Heart right ventricle (tissue), 16 donors: Measurements from ENCODE around the gene NFATC1. TPM values are rescaled to one million over a fixed set of nuclear protein-coding genes. Genes with fewer than 3 reads are reported as not detected.
A peak's percentile ranks its signal among the peaks of the same experiment; 100 is the strongest.
"Not testable (repeated sequence)": the region's sequence is repeated elsewhere in the genome, so short reads cannot be mapped to it uniquely, and the experiment has no call there.

Experiments used
- ATAC-seq, 8 donors: fragments of 200-7000 bp; cut with Tn5 transposase; one replicate each; pipeline ENCODE4 v1.9.1; 2020; ENCODE audit warnings: mild to moderate bottlenecking in 8 of 8, moderate library complexity in 8 of 8, moderate number of reproducible peaks in 1 of 8
- DNase-seq, 2 donors: peaks; one replicate each; pipeline ENCODE4 v3.0.0-alpha.2; 2020
- H3K27ac ChIP-seq, 10 donors: fragments of 200-600 bp; sonication (generic) in 2 of 10; one replicate each; pipeline versions ENCODE4 v1.5.0 to v1.8.0; 2020 to 2022; ENCODE audit warnings: mild to moderate bottlenecking in 3 of 10
- H3K27me3 ChIP-seq, 7 donors: fragments of 200-600 bp; one replicate each; pipeline ENCODE4 v1.8.0; 2021 to 2022; ENCODE audit warnings: mild to moderate bottlenecking in 2 of 7
- H3K36me3 ChIP-seq, 9 donors: fragments of 200-600 bp; sonication (generic) in 1 of 9; one replicate each; pipeline versions ENCODE4 v1.5.0 to v1.8.0; 2020 to 2022; ENCODE audit warnings: mild to moderate bottlenecking in 2 of 9
- H3K4me1 ChIP-seq, 9 donors: fragments of 200-600 bp; sonication (generic) in 1 of 9; one replicate each; pipeline versions ENCODE4 v1.5.0 to v1.8.0; 2020 to 2022; ENCODE audit warnings: mild to moderate bottlenecking in 4 of 9
- H3K4me3 ChIP-seq, 10 donors: fragments of 200-600 bp; sonication (generic) in 2 of 10; one replicate each; pipeline versions ENCODE4 v1.5.0 to v1.8.0; 2020 to 2022; ENCODE audit warnings: mild to moderate bottlenecking in 7 of 10, moderate library complexity in 2 of 10
- H3K9me3 ChIP-seq, 11 donors: fragments of 200-600 bp in 10 of 11; sonication (generic) in 2 of 11; one replicate each; pipeline versions ENCODE4 v1.5.0 to v1.8.0; 2013 to 2022; ENCODE audit warnings: mild to moderate bottlenecking in 2 of 11, control low read depth in 1 of 11, moderate library complexity in 1 of 11
- WGBS, 2 donors: extraction: QIAGEN DNeasy Blood & Tissue Kit; methylation state at CpG; one replicate each; pipeline ENCODE4 v1.1.7; 2013; ENCODE audit warnings: inconsistent platforms in 1 of 2; 5-methylcytosine and 5-hydroxymethylcytosine counted together
- intact Hi-C, 10 donors: fragments of 100-400 bp; cut with DNase I; formaldehyde crosslinking; loops; one replicate each; pipeline versions ENCODE4 v1.11.1 to v1.14.2; 2022
- polyA plus RNA-seq, 2 donors: library from polyadenylated mRNA; stranded (reverse); fragments of 200-250 nt; gene quantifications; one replicate each; pipeline ENCODE4 v1.2.3, GENCODE V29; 2013
- total RNA-seq, 10 donors: library from RNA; stranded (reverse); fragmentation: NEBNext Ultra II Directional in 3 of 10; extraction: Animal tissue kit (Norgen Biotek cat#: 25700) in 3 of 10; gene quantifications; one replicate each; pipeline versions ENCODE4 v1.2.1 to v1.2.4, GENCODE V29; 2021 to 2023
- TF ChIP-seq, protein P1 (sequence below), 9 donors: fragments of 200-600 bp; sonication (generic) in 2 of 9; IDR thresholded peaks; one replicate each; pipeline versions ENCODE4 v1.5.0 to v1.8.0; 2021 to 2022; ENCODE audit warnings: antibody characterized with exemption in 9 of 9, mild to moderate bottlenecking in 5 of 9, moderate library complexity in 1 of 9
- donor health status: Arrhythmogenic right ventricular cardiomyopathy.
- donor health status: ischemic (EF 13 %, LVEDD 7.1; RV severe dilation, severe dysfunction).
- donor health status: healthy with polysubstance abuse.
- donor health status: DM: no; HTN: yes; CAD: no.
- donor health status: DM: no; HTN: no; CAD: no.
- donor health status: ischemic (EF 25% LVEDD 6.9; RV normal size, moderate dysfunction).
- donor health status: ischemic (EF 25% LVEDD 5.7; RV mildly dilated, moderate dysfunction).
- donor health status: healthy.
- donor health status: DM: yes; HTN: yes; CAD: no.
- donor health status: Ischemic cardiomyopathy.
- donor health status: ischemic (EF 35%, LVEDD 5.7; RV mildly dilated, moderate dysfunction).
- donor health status: nonischemic (EF 11% LVEDD 7.7; RV severe dilation, severe dysfunction).
- donor health status: DM: yes; HTN: yes; CAD: no.
- donor health status: PGD.
- donor health status: ischemic (EF 29% LVEDD 5.4; RV normal size, mild dysfunction).
- donor health status: nonischemic (EF 23%, LVEDD 6.1; RV moderate dilation, normal function).

NFATC1 gene
- total and polyA plus RNA-seq, 12 donors, result 6.3 to 23.8 (median 18.6) TPM

DNA sequence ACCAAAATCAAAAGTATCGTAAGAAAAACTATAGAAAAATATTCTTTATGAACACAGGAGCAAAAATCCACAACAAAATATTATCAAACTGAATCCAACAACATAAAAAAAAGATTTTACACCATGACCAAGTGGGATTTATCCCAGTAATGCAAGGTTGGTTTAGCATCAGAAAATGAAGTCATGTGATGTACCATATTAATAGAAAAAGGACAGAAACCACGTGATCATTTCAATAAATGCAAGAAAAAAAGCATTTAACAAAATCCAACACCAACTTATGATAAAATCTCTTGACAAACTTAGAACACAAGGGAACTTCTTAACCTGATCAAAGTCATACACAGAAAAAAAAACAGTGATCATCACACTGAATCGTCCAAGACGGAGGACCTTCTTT is 105.3 kb downstream of the NFATC1 start:
- ATAC-seq (no peak), DNase-seq (no peak)
- no peaks in the 10 kb centered on the region for H3K27me3 ChIP-seq
- no peak overlapping the region for H3K4me3 ChIP-seq
- H3K9me3 ChIP-seq, result peaks cover 0 to 35% (median 11%) of the 10 kb centered on the region in 11 donors
- peaks cover 3 to 27% (median 10%) of the 10 kb centered on the region in 9 donors for H3K4me1 ChIP-seq
- H3K36me3 ChIP-seq, result peaks cover 0 to 28% (median 0%) of the 10 kb centered on the region in 9 donors
- TF ChIP-seq, protein P1, sequence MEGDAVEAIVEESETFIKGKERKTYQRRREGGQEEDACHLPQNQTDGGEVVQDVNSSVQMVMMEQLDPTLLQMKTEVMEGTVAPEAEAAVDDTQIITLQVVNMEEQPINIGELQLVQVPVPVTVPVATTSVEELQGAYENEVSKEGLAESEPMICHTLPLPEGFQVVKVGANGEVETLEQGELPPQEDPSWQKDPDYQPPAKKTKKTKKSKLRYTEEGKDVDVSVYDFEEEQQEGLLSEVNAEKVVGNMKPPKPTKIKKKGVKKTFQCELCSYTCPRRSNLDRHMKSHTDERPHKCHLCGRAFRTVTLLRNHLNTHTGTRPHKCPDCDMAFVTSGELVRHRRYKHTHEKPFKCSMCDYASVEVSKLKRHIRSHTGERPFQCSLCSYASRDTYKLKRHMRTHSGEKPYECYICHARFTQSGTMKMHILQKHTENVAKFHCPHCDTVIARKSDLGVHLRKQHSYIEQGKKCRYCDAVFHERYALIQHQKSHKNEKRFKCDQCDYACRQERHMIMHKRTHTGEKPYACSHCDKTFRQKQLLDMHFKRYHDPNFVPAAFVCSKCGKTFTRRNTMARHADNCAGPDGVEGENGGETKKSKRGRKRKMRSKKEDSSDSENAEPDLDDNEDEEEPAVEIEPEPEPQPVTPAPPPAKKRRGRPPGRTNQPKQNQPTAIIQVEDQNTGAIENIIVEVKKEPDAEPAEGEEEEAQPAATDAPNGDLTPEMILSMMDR (IDR thresholded peaks at IDR 0.05), result no peak
- intact Hi-C loops, result no loop called here
- H3K27ac ChIP-seq, result no peak overlapping the region
- 95 to 97% methylated on average over 4 of the region's 4 CpGs for WGBS, 2 donors

GRCh38 chr18:79502782-79503181 is 107.1 kb downstream of the NFATC1 start:
- H3K27me3 ChIP-seq, result no peaks in the 10 kb centered on the region
- DNase-seq (no peak), ATAC-seq (no peak)
- H3K36me3 ChIP-seq, result peaks cover 0 to 14% (median 0%) of the 10 kb centered on the region in 9 donors
- 76 to 81% methylated on average over 4 of the region's 4 CpGs for WGBS, 2 donors
- TF ChIP-seq, protein P1 (IDR thresholded peaks at IDR 0.05), result no peak
- peaks cover 13 to 30% (median 21%) of the 10 kb centered on the region in 9 donors for H3K4me1 ChIP-seq
- H3K27ac ChIP-seq, result no peak overlapping the region
- intact Hi-C loops, result no loop called here
- peaks cover 0 to 31% (median 11%) of the 10 kb centered on the region in 11 donors for H3K9me3 ChIP-seq
- H3K4me3 ChIP-seq, result no peak overlapping the region

DNA sequence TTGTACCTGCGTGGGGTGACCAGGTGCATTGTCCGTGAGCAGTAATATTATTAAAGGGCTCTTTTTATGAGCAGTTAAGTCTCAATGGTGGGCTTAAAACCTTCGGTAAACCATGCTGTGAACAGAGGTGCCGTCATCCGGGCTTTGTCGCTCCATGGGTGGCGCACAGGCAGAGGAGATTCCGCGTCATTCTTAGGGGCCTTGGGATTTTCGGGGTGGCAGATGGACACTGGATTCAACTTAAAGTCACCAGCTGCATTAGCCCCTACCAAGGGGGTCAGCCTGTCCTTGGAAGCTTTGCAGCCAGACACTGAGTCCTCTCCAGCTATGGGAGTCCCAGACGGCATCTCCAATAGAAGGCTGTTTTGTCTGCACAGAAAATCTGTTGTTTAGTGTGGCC is 107.7 kb downstream of the NFATC1 start:
- DNase-seq (no peak), ATAC-seq (no peak)
- Histone ChIP-seq H3K9me3 (peaks cover 0 to 24% (median 9%) of the 10 kb centered on the region in 11 donors), H3K36me3 (peaks cover 0 to 10% (median 0%) of the 10 kb centered on the region in 9 donors), H3K27ac (no peak overlapping the region), H3K4me3 (no peak overlapping the region), H3K4me1 (peaks cover 13 to 36% (median 27%) of the 10 kb centered on the region in 9 donors), H3K27me3 (no peaks in the 10 kb centered on the region)
- intact Hi-C loops, result no loop called here
- WGBS, 2 donors, result 99% methylated on average over 11 of the region's 11 CpGs
- TF ChIP-seq, protein P1 (IDR thresholded peaks at IDR 0.05), result no peak

DNA sequence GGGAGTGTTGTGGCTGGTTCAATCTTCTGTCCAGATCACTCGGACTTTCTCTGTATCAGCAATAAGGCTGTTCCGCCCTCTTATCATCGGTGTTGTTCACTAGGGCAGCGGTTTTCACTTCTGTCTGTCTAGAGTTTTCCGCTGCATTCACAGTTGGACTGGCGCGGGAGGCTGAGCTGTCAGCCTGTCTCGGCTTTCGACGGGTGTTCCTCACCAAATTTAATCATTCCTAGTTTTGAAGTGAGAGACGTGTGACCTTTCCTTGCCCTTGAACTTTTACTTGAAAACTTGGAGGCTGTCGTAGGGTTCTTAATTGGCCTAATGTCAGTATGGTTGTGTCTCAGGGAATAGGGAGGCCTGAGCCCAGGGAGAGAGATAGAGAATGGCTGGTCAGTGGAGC is 108.3 kb downstream of the NFATC1 start:
- WGBS, 2 donors, result 89 to 91% methylated on average over 12 of the region's 12 CpGs
- TF ChIP-seq, protein P1 (IDR thresholded peaks at IDR 0.05), result no peak
- intact Hi-C loops, result no loop called here
- no peaks in the 10 kb centered on the region for H3K27me3 ChIP-seq
- DNase-seq (no peak), ATAC-seq (no peak)
- H3K9me3 ChIP-seq, result peaks cover 0 to 18% (median 3%) of the 10 kb centered on the region in 11 donors
- no peak overlapping the region for H3K27ac ChIP-seq
- H3K4me3 ChIP-seq, result no peak overlapping the region
- peaks cover 13 to 40% (median 29%) of the 10 kb centered on the region in 9 donors for H3K4me1 ChIP-seq
- H3K36me3 ChIP-seq, result peaks cover 0 to 5% (median 0%) of the 10 kb centered on the region in 9 donors

- intact Hi-C loops, H3K27ac ChIP-seq, DNase-seq, H3K36me3 ChIP-seq, ATAC-seq, H3K27me3 ChIP-seq, H3K4me3 ChIP-seq: not testable (repeated sequence)
- WGBS, 2 donors, result 67 to 87% methylated on average over 5 of the region's 6 CpGs
- peaks cover 13 to 41% (median 29%) of the 10 kb centered on the region in 9 donors for H3K4me1 ChIP-seq
- peaks cover 0 to 14% (median 0%) of the 10 kb centered on the region in 11 donors for H3K9me3 ChIP-seq
Measured at GRCh38 chr18:79504495-79504894, 108.8 kb downstream of the NFATC1 start.

- H3K9me3 ChIP-seq, ATAC-seq, DNase-seq, H3K4me3 ChIP-seq, H3K27me3 ChIP-seq: not testable (repeated sequence)
- intact Hi-C loops, result loop anchor here in 3 of 10 donors (5.0 kb wide), 3 partner anchors 38 to 113 kb away; no protein-coding TSS in a partner anchor
- Histone ChIP-seq H3K27ac (peak overlapping the region in 6 of 10 donors; percentile 89 to 98 (median 92)), H3K4me1 (peaks cover 13 to 41% (median 29%) of the 10 kb centered on the region in 9 donors), H3K36me3 (peaks cover 0 to 14% (median 0%) of the 10 kb centered on the region in 9 donors)
- WGBS, 2 donors, result 93 to 94% methylated on average over 3 of the region's 3 CpGs
Measured at GRCh38 chr18:79505465-79505864, 109.7 kb downstream of the NFATC1 start.
